ENCODE measurements around the gene GALT. TPM values are rescaled to one million over a fixed set of nuclear protein-coding genes. Genes with fewer than 3 reads are reported as not detected.
"Not testable (repeated sequence)": the region's sequence is repeated elsewhere in the genome, so short reads cannot be mapped to it uniquely, and the experiment has no call there.

The GALT gene
- total RNA-seq, 1 donor from 2014 or later = 32.1 TPM

DNA sequence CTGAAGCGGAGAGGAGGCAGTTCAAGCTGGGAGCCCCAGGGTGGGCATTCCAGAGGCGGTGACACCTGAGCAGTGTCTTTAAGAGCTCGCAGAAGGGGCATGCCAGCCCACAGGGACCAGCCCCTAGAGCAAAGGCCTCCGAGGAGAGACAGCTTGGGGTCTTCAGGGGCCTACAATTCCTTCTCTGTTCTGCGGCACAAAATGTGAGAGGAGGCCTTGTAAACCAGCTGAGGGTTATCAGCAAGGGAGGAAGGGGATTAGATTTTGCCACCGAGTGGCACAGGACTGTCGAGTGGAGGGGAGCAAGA, 8.4 kb upstream of the GALT start:
- Mint-ChIP-seq H3K9me3 (no peaks in the 10 kb centered on the region), H3K4me3 (peak overlapping the region; percentile 91), H3K36me3 (peaks cover 2% of the 10 kb centered on the region), H3K27ac (no peak overlapping the region), H3K27me3 (ENCODE audit: insufficient read depth, low read depth) (peaks cover 8% of the 10 kb centered on the region), H3K4me1 (peaks cover 24% of the 10 kb centered on the region)
- Histone ChIP-seq H2AFZ (replicated peaks) (peak overlapping the region; percentile 80), H3K36me3 (no peaks in the 10 kb centered on the region), H3K27ac (no peak overlapping the region), H3K4me1 (peaks cover 15% of the 10 kb centered on the region), H3K4me2 (peak overlapping the region; percentile 83), H3K9me3 (ENCODE audit: low read depth) (no peaks in the 10 kb centered on the region), H3K4me3 (peak overlapping the region; percentile 55), H3F3A (ENCODE audit: low read depth) (peaks cover 32% of the 10 kb centered on the region), H3K79me2 (ENCODE audit: low read depth) (peaks cover 15% of the 10 kb centered on the region), H3K27me3 (peaks cover 5% of the 10 kb centered on the region), H4K20me1 (ENCODE audit: low read depth) (peaks cover 17% of the 10 kb centered on the region), H3K9ac (no peak overlapping the region)
- no peak for TF ChIP-seq EZH2phosphoT487 (IDR thresholded peaks at IDR 0.05)
- DNase-seq (ENCODE audit: low spot score) = no peak

DNA sequence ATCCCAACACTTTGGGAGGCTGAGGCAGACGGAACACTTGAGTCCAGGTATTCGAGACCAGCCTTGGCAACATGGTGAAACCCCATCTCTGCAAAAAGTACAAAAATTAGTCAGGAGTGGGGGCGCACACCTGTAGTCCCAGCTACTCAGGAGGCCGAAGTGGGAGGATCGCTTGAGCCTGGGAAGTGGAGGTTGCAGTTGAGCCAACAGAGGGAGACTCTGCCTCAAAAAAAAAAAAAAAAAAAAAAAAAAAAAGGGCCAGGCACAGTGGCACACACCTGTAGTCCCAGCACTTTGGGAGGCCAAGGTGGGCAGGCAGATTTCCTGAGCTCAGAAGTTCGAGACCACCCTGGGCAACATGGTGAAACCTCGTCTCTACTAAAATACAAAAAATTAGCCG, 7.2 kb upstream of the GALT start:
- not testable (repeated sequence) for H3K9me3 ChIP-seq (ENCODE audit: low read depth); H3K9me3 Mint-ChIP-seq; H3K27ac ChIP-seq; H3K4me3 Mint-ChIP-seq; H3K4me3 ChIP-seq; H3K27me3 ChIP-seq; H3K36me3 ChIP-seq; H3K4me2 ChIP-seq; H3K27me3 Mint-ChIP-seq (ENCODE audit: insufficient read depth, low read depth); H3K9ac ChIP-seq; H3K27ac Mint-ChIP-seq; H2AFZ ChIP-seq (replicated peaks); H3K4me1 ChIP-seq; H3K36me3 Mint-ChIP-seq; DNase-seq (ENCODE audit: low spot score)
- peaks cover 19% of the 10 kb centered on the region for H3K4me1 Mint-ChIP-seq
- Histone ChIP-seq H3K79me2 (ENCODE audit: low read depth) (peaks cover 15% of the 10 kb centered on the region), H3F3A (ENCODE audit: low read depth) (peaks cover 21% of the 10 kb centered on the region), H4K20me1 (ENCODE audit: low read depth) (peaks cover 13% of the 10 kb centered on the region)

DNA sequence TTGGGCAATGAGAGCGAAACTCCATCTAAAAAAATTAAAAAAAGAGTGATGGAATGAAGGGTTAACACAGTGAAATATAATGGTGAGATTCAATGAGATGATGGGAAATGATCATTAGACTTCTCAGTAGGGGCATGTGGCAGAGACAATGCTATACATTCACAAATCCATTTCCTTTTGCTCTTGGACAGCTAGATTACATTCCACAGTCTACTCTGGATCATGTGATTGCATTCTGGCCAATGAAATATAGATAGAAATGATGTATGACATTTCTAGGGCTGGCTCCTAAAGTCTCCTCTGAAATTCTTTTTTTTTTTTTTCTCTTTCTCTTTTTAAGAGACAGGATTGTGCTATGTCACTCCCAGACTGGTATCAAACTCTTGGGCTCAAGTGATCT, 3.8 kb upstream of the GALT start:
- H3K4me3 Mint-ChIP-seq = no peak overlapping the region
- DNase-seq (ENCODE audit: low spot score) = no peak

DNA sequence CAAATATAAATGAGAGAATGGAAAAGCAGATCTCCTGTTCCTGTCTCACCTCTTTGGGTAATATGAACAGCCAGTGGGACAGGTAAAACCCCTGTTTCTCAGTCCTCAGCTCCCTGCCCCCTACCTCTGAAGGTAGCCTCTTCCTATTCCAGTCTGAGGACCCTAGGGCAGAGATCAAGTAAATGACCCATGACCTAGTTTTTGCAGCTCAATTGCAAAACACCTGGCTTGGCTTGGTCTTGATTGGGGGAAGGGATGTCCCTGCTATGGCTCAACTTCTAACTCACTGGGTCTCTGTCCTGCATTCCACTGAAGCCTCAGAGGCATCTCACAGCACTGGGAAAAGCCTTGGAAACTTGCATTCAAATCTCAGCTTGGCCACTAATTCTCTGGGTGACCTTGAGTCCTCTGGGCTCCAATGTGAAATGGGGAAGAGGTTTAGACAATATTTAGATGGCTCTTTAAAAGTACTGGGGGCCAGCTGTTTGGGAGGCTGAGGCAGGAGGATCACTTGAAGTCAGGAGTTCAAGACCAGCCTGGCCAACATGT, 1.6 kb upstream of the GALT start:
- no peak for DNase-seq (ENCODE audit: low spot score)
- peaks cover 16% of the 10 kb centered on the region for H3K79me2 ChIP-seq (ENCODE audit: low read depth)
- H3K4me2 ChIP-seq = no peak overlapping the region
- no peaks in the 10 kb centered on the region for H3K9me3 ChIP-seq (ENCODE audit: low read depth)
- no peak overlapping the region for H3K9ac ChIP-seq
- peaks cover 18% of the 10 kb centered on the region for H3F3A ChIP-seq (ENCODE audit: low read depth)
- no peaks in the 10 kb centered on the region for H3K36me3 ChIP-seq
- peaks cover 8% of the 10 kb centered on the region for H4K20me1 ChIP-seq (ENCODE audit: low read depth)
- H3K4me3 ChIP-seq = no peak overlapping the region
- Mint-ChIP-seq H3K27me3 (ENCODE audit: insufficient read depth, low read depth) (peaks cover 10% of the 10 kb centered on the region), H3K36me3 (peaks cover 13% of the 10 kb centered on the region), H3K4me3 (peak overlapping the region; percentile 41), H3K9me3 (no peaks in the 10 kb centered on the region), H3K4me1 (peaks cover 27% of the 10 kb centered on the region), H3K27ac (peak overlapping the region; percentile 27)
- H3K27me3 ChIP-seq = no peaks in the 10 kb centered on the region
- H3K4me1 ChIP-seq = peaks cover 12% of the 10 kb centered on the region
- no peak for TF ChIP-seq EZH2 (IDR thresholded peaks at IDR 0.05)
- no peak overlapping the region for H3K27ac ChIP-seq
- no peak overlapping the region for H2AFZ ChIP-seq (replicated peaks)

More for the DNA sequence above, 3.8 kb upstream of the GALT start:
- no peak overlapping the region for H2AFZ ChIP-seq (replicated peaks)
- H3K9ac ChIP-seq = no peak overlapping the region
- peaks cover 5% of the 10 kb centered on the region for H3K27me3 Mint-ChIP-seq (ENCODE audit: insufficient read depth, low read depth)
- H4K20me1 ChIP-seq (ENCODE audit: low read depth) = peaks cover 8% of the 10 kb centered on the region
- H3K36me3 Mint-ChIP-seq = no peaks in the 10 kb centered on the region
- peaks cover 27% of the 10 kb centered on the region for H3K4me1 Mint-ChIP-seq
- no peak overlapping the region for H3K4me3 ChIP-seq
- no peaks in the 10 kb centered on the region for H3K9me3 ChIP-seq (ENCODE audit: low read depth)
- TF ChIP-seq, protein P1, sequence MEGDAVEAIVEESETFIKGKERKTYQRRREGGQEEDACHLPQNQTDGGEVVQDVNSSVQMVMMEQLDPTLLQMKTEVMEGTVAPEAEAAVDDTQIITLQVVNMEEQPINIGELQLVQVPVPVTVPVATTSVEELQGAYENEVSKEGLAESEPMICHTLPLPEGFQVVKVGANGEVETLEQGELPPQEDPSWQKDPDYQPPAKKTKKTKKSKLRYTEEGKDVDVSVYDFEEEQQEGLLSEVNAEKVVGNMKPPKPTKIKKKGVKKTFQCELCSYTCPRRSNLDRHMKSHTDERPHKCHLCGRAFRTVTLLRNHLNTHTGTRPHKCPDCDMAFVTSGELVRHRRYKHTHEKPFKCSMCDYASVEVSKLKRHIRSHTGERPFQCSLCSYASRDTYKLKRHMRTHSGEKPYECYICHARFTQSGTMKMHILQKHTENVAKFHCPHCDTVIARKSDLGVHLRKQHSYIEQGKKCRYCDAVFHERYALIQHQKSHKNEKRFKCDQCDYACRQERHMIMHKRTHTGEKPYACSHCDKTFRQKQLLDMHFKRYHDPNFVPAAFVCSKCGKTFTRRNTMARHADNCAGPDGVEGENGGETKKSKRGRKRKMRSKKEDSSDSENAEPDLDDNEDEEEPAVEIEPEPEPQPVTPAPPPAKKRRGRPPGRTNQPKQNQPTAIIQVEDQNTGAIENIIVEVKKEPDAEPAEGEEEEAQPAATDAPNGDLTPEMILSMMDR (IDR thresholded peaks at IDR 0.05) = no peak
- no peak for TF ChIP-seq EZH2phosphoT487 (IDR thresholded peaks at IDR 0.05)
- TF ChIP-seq EZH2 (IDR thresholded peaks at IDR 0.05) = no peak
- peak overlapping the region; percentile 14 for H3K27ac Mint-ChIP-seq
- peaks cover 9% of the 10 kb centered on the region for H3K4me1 ChIP-seq
- no peaks in the 10 kb centered on the region for H3K27me3 ChIP-seq
- H3K36me3 ChIP-seq = no peaks in the 10 kb centered on the region
- no peaks in the 10 kb centered on the region for H3K9me3 Mint-ChIP-seq
- no peak overlapping the region for H3K27ac ChIP-seq
- H3F3A ChIP-seq (ENCODE audit: low read depth) = peaks cover 32% of the 10 kb centered on the region
- H3K79me2 ChIP-seq (ENCODE audit: low read depth) = peaks cover 6% of the 10 kb centered on the region
- no peak overlapping the region for H3K4me2 ChIP-seq

DNA sequence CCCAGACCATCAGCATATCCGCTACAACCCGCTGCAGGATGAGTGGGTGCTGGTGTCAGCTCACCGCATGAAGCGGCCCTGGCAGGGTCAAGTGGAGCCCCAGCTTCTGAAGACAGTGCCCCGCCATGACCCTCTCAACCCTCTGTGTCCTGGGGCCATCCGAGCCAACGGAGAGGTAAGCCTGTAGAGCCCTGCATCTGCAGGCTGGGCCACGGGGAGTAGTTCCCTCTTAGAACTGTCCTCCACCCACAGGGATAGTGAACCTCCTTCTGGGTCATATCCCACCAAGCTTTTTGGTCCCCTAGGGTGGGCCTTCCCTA, 569 bp downstream of the GALT start:
- peak overlapping the region; percentile 87 for H2AFZ ChIP-seq (replicated peaks)
- H3K79me2 ChIP-seq (ENCODE audit: low read depth) = peaks cover 16% of the 10 kb centered on the region
- peaks cover 8% of the 10 kb centered on the region for H4K20me1 ChIP-seq (ENCODE audit: low read depth)
- DNase-seq (ENCODE audit: low spot score) = no peak
- peaks cover 25% of the 10 kb centered on the region for H3F3A ChIP-seq (ENCODE audit: low read depth)
- peaks cover 21% of the 10 kb centered on the region for H3K4me1 ChIP-seq
- H3K36me3 Mint-ChIP-seq = peaks cover 13% of the 10 kb centered on the region
- no peaks in the 10 kb centered on the region for H3K9me3 Mint-ChIP-seq
- H3K27ac ChIP-seq = peak overlapping the region; percentile 81
- no peaks in the 10 kb centered on the region for H3K9me3 ChIP-seq (ENCODE audit: low read depth)
- H3K27me3 ChIP-seq = no peaks in the 10 kb centered on the region
- peak overlapping the region; percentile 36 for H3K9ac ChIP-seq
- TF ChIP-seq, protein P1 (IDR thresholded peaks at IDR 0.05) = no peak
- TF ChIP-seq EZH2phosphoT487 (IDR thresholded peaks at IDR 0.05) (no peak), EZH2 (IDR thresholded peaks at IDR 0.05) (no peak)
- peak overlapping the region; percentile 76 for H3K27ac Mint-ChIP-seq
- peaks cover 7% of the 10 kb centered on the region for H3K27me3 Mint-ChIP-seq (ENCODE audit: insufficient read depth, low read depth)
- no peaks in the 10 kb centered on the region for H3K36me3 ChIP-seq
- peak overlapping the region; percentile 97 for H3K4me2 ChIP-seq
- H3K4me3 ChIP-seq = peak overlapping the region; percentile 61
- H3K4me3 Mint-ChIP-seq = peak overlapping the region; percentile 93
- peaks cover 42% of the 10 kb centered on the region for H3K4me1 Mint-ChIP-seq

All from neural progenitor cell (in vitro differentiated cells).